Fibroblast of pulmonary artery (primary cell): ENCODE data around the gene EHMT1.

Source experiments
- DNase-seq: peaks from one replicate; pipeline ENCODE4 v3.0.0-alpha.2; 2010; ENCODE audit warnings: low read depth
- H3K4me3 ChIP-seq: replicated peaks from 2 replicates; pipeline ENCODE4 v1.5.1; 2011; ENCODE audit warnings: low read depth, mild to moderate bottlenecking, control low read depth, low read length, moderate library complexity
- TF ChIP-seq, protein P1 (sequence below): IDR thresholded peaks from 2 replicates; pipeline ENCODE4 v1.5.1; 2011; ENCODE audit warnings: mild to moderate bottlenecking, control low read depth, low read length, inconsistent platforms; ENCODE audit errors: missing control alignments

Gene EHMT1

DNA sequence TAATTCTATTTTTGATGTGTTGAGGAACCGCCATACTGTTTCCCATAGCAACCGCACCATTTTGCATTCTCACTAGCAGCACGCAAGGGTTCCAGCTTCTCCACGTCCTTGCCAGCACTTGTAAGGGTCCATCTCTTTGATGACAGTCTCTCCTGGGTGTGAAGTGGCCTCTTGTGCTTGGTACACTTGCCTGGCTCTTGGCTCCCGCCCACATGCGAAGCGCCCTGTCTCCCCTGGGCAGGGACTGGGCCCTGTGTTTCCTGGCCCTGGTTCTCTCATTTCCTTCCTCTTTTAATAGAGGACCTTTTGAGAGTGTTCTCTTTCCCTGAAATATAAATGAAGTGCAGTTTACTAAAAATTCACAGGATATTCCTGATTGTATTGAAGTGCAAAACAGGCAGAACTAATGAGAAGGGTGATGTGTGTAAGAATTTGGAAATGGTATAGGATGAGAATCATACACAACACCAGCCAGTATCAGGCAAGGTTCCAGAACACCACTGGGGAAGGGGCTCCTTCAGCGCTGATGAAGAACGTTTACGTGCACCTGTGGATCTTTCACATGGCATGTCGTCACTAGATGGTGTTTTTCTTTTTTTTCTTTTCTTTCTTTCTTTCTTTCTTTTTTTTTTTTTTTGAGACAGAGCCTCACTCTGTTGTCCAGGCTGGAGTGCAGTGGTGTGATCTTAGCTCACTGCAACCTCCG, 73.0 kb downstream of the EHMT1 start:
- DNase-seq: no peak
- H3K4me3 ChIP-seq: no peak overlapping the region
- TF ChIP-seq, protein P1, sequence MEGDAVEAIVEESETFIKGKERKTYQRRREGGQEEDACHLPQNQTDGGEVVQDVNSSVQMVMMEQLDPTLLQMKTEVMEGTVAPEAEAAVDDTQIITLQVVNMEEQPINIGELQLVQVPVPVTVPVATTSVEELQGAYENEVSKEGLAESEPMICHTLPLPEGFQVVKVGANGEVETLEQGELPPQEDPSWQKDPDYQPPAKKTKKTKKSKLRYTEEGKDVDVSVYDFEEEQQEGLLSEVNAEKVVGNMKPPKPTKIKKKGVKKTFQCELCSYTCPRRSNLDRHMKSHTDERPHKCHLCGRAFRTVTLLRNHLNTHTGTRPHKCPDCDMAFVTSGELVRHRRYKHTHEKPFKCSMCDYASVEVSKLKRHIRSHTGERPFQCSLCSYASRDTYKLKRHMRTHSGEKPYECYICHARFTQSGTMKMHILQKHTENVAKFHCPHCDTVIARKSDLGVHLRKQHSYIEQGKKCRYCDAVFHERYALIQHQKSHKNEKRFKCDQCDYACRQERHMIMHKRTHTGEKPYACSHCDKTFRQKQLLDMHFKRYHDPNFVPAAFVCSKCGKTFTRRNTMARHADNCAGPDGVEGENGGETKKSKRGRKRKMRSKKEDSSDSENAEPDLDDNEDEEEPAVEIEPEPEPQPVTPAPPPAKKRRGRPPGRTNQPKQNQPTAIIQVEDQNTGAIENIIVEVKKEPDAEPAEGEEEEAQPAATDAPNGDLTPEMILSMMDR: no peak

DNA sequence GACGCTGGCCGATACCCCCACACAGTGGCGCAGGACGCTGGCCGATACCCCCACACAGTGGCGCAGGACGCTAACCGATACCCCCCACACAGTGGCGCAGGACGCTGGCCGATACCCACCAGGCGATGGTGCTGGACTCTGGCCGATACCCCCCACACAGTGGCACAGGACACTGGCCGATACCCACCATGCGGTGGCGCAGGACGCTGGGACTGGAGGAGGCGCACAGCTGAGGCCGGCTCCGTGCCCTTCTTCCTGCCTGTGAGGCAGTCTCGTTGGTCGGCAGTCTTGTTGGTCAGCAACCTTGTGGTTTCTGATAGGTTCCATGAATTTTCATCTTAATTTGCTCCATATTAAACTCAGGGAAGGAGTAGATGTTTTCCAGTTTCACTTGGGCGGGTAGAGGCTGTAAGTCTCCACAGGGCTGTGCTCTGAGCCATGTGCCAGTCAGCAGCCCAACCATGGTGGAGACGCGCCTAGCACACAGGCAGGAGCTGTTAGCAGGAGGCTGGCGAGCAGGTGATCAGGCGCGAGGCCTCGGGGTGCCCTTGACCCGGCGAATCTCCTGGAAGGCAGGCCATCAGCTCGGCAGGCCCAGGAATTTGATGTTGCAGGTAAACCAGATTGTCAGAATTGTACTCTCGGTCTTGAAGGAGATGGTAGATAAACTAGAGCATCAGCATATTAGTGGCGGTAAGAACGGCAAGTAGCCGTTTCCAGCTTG, 75.6 kb downstream of the EHMT1 start:
- no peak for DNase-seq
- H3K4me3 ChIP-seq: no peak overlapping the region
- TF ChIP-seq, protein P1: no peak

DNA sequence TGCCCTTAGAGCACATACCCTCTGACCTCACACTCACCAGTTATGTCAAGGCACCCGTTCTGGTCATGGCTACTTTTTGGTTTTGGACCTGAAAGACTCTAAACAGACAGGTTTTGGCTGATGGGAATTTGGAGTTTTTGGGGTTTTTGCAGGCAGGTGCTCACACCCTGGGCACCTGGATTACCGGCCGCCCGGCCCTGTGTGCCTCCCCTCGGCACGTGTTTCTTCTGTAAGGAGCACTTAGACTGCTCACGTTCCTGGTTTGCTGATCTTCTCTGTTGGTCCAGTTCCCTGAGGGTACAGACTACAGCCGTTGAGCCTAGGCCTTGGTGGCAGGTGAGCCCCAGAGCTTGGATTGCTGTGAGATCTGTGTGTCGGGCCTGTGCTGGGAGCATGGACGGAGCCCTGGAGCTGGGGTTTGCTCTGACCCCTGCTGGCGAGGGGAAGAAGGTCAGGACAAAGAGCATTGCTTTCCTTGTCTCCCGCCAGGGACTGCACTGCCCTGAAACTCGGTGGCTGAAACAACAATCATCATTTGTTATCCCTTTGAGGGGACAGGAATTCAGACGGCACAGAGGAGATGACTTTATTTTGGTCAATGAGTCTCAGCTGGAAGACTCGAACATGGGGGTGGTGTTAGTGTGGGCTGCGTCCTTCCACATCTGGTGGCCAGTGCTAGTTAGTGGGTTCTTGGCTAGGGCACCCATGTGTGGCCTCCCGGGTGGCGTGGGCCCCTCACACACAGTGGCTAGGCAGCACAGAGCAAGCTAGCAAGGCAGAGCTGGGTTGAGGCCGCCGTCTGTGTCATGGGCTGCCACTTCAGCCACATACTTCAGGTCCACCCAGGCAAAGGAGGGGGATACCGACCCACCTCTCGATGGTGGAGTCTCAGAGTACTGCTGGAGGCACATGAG, 76.4 kb downstream of the EHMT1 start:
- TF ChIP-seq, protein P1: peak; percentile 57
- no peak overlapping the region for H3K4me3 ChIP-seq
- peak; percentile 33 for DNase-seq

DNA sequence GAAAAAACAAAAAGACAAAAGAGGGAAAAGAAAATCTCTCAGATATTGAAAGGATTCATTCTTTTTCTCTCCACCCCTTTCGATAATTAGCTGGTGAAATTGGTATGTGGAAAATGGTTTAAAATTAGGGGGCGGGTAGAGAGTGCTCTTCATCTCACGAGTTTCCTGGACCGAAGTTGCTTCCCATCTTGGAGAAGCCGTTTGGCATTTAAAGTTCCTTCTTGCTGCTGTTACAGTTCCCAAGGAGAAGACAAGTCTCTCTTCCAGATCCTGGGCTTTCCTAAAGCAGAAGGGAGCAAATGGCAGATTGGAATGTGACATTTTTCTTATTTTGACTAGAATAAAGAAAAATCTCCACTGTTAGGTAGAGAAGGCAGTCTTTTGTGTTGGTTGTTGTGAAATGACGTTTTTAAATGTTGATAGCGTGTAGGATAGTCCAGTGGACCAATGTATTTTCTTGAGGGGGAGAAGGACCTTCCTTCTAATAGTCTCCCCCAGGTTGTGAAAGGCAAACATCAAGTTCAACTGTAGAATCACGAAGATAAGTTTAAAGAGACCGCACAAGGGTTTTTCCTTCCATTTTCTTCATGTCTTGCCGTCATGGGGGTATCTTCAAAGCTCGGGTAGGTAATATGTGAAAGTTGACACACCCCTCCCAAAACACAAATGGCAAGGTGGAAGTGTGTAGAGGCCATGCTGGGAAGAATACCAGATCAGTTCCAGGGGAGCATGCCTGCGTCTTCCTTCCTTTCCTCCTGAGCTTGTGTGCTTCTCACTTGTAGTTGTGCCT, 77.5 kb downstream of the EHMT1 start:
- DNase-seq: no peak
- no peak overlapping the region for H3K4me3 ChIP-seq
- TF ChIP-seq, protein P1: no peak

DNA sequence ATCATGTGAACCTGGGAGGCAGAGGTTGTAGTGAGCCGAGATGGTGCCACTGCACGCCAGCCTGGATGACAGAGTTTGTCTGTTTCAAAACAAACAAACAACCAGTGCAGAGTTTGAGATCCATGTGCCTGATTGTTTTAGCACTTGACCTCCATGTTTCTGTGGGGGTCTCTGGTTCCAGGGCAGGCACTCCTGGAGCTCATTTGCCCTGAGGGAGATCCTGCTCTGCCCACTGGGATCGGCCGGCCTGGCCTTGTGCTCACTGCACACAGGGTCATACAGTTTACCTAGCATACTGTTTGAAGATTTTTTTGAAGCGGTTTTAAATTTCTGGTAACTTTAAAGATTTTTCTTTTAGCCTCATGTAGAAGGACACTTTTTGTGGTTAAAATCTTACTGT, 78.4 kb downstream of the EHMT1 start:
- TF ChIP-seq, protein P1: no peak
- DNase-seq: no peak
- H3K4me3 ChIP-seq: no peak overlapping the region

DNA sequence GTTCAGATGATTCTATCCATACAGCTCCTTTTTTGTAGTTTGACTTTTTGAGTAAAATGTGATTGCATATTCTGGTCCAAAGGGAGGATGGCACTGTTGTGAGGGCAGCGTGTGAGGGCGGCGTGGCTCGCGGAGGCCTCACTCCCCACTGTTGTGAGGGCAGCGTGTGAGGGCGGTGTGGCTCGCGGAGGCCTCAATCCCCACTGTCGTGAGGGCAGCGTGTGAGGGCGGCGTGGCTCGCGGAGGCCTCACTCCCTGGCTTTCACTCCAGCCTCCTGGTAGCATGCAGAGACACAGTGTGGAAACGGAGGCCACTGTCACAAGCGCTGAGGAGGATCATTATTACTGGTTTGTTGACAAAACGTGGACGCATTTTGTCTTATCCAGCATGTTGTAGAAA, 79.0 kb downstream of the EHMT1 start:
- TF ChIP-seq, protein P1: no peak
- DNase-seq: no peak
- no peak overlapping the region for H3K4me3 ChIP-seq
